Measurements from ENCODE around the gene ADIRF. TPM values are rescaled to one million over a fixed set of nuclear protein-coding genes. Genes with fewer than 3 reads are reported as not detected.

Gene ADIRF
- polyA plus RNA-seq, 1 donor from 2014 or later: not detected

DNA sequence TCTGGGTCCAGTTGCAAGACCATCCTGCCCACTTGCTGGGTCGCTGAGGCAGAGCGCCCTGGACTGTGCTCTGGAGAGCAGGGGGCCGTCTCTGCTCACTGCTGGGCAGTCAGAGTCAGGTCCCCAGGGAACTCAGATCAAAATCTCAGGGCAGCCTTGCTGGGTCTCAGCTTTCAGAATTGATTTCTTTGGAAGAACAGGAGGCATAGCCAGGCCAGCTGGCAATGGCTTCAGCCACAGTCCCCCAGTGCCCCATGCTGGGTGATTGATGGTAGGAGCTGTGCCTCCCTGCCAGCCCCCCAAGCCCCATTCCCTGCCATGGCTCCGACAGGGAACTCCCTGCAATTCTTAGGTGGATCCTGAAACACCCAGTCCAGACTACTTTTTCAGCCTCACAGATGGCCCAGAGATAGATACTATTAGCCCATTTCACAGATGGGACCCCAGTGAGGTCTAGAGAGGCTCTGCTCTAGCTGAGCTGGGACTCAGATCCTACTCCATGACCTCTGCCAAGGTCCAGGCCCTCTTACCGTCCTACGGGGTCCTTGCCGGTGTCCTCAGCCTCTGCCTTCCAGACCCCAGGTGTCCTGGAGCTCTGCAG, 11.3 kb upstream of the ADIRF start:
- Histone ChIP-seq H3K4me3 (ENCODE audit: low read length) (no peak overlapping the region), H3K27me3 (ENCODE audit: insufficient read depth, low read depth, low read length) (no peaks in the 10 kb centered on the region), H3K27ac (ENCODE audit: low read length) (no peak overlapping the region), H3K9me2 (ENCODE audit: insufficient read depth, low read length) (no peaks in the 10 kb centered on the region), H3K9ac (ENCODE audit: low read length) (no peak overlapping the region), H4K20me1 (ENCODE audit: insufficient read depth) (no peaks in the 10 kb centered on the region), H3K36me3 (ENCODE audit: insufficient read depth, low read length) (no peaks in the 10 kb centered on the region), H2AFZ (ENCODE audit: low read depth, low read length) (no peak overlapping the region), H3K79me2 (replicated peaks; ENCODE audit: insufficient read depth, low read length) (no peaks in the 10 kb centered on the region), H3F3A (ENCODE audit: insufficient read depth, low read length, poor library complexity, severe bottlenecking) (no peaks in the 10 kb centered on the region), H3K4me2 (ENCODE audit: low read length) (no peak overlapping the region), H3K9me3 (ENCODE audit: low read length) (no peaks in the 10 kb centered on the region)
- TF ChIP-seq MXI1 (conservative IDR thresholded peaks at IDR 0.05; ENCODE audit: poor library complexity, severe bottlenecking) (no peak), EZH2 (IDR thresholded peaks at IDR 0.05; ENCODE audit: borderline replicate concordance, insufficient read depth, low read length, poor library complexity, severe bottlenecking) (no peak), TAF1 (IDR thresholded peaks at IDR 0.05; ENCODE audit: low read depth) (no peak), POLR2AphosphoS5 (IDR thresholded peaks at IDR 0.05) (no peak), EP300 (conservative IDR thresholded peaks at IDR 0.05; ENCODE audit: poor library complexity, severe bottlenecking) (no peak), SMC3 (conservative IDR thresholded peaks at IDR 0.05; ENCODE audit: poor library complexity) (no peak), RAD21 (conservative IDR thresholded peaks at IDR 0.05) (no peak)
- TF ChIP-seq, protein P1, sequence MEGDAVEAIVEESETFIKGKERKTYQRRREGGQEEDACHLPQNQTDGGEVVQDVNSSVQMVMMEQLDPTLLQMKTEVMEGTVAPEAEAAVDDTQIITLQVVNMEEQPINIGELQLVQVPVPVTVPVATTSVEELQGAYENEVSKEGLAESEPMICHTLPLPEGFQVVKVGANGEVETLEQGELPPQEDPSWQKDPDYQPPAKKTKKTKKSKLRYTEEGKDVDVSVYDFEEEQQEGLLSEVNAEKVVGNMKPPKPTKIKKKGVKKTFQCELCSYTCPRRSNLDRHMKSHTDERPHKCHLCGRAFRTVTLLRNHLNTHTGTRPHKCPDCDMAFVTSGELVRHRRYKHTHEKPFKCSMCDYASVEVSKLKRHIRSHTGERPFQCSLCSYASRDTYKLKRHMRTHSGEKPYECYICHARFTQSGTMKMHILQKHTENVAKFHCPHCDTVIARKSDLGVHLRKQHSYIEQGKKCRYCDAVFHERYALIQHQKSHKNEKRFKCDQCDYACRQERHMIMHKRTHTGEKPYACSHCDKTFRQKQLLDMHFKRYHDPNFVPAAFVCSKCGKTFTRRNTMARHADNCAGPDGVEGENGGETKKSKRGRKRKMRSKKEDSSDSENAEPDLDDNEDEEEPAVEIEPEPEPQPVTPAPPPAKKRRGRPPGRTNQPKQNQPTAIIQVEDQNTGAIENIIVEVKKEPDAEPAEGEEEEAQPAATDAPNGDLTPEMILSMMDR (IDR thresholded peaks at IDR 0.05; ENCODE audit: poor library complexity, severe bottlenecking): no peak
- TF ChIP-seq, protein P2, sequence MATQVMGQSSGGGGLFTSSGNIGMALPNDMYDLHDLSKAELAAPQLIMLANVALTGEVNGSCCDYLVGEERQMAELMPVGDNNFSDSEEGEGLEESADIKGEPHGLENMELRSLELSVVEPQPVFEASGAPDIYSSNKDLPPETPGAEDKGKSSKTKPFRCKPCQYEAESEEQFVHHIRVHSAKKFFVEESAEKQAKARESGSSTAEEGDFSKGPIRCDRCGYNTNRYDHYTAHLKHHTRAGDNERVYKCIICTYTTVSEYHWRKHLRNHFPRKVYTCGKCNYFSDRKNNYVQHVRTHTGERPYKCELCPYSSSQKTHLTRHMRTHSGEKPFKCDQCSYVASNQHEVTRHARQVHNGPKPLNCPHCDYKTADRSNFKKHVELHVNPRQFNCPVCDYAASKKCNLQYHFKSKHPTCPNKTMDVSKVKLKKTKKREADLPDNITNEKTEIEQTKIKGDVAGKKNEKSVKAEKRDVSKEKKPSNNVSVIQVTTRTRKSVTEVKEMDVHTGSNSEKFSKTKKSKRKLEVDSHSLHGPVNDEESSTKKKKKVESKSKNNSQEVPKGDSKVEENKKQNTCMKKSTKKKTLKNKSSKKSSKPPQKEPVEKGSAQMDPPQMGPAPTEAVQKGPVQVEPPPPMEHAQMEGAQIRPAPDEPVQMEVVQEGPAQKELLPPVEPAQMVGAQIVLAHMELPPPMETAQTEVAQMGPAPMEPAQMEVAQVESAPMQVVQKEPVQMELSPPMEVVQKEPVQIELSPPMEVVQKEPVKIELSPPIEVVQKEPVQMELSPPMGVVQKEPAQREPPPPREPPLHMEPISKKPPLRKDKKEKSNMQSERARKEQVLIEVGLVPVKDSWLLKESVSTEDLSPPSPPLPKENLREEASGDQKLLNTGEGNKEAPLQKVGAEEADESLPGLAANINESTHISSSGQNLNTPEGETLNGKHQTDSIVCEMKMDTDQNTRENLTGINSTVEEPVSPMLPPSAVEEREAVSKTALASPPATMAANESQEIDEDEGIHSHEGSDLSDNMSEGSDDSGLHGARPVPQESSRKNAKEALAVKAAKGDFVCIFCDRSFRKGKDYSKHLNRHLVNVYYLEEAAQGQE (IDR thresholded peaks at IDR 0.05; ENCODE audit: borderline replicate concordance): no peak

DNA sequence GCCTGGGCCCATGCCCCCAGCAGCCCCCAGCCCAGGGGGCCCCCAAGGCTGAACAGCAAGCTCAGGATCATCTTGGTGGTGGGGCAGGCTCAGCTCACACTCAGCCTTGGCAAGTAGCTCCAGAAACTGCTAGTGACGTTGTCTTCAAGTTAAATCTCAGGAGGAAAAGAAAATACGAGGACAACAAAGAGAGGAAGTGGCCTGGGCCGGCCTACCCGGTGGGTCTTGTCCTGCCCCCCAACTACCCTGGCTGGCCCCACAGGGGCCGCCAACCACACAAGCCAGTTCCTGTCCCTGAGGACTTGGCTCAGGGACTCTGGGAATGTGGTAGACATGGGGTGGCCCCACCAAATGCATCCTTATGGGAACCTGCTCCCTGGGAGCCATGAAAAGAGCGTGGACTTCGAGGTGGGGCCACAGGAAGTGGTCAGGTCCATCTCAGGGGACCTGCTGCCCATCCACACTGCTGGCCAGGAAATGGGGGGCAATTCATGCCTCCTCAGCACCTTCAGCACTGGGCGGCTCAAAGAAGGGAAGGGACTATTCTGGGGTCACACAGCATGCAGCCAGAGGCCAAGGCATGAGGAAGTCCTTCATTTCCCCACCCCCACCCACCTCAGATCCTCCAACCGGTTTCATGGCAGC, 10.7 kb upstream of the ADIRF start, which contains the start of gene MMRN2:
MMRN2 (minus strand) TSS at position 145 of the 645 bp plus-strand sequence; CDS start at position 71, 74 bp downstream.
- Histone ChIP-seq H4K20me1 (ENCODE audit: insufficient read depth) (no peaks in the 10 kb centered on the region), H3K27ac (ENCODE audit: low read length) (no peak within 1 kb of the TSS), H3K27me3 (ENCODE audit: insufficient read depth, low read depth, low read length) (no peaks in the 10 kb centered on the region), H2AFZ (ENCODE audit: low read depth, low read length) (no peak within 1 kb of the TSS), H3F3A (ENCODE audit: insufficient read depth, low read length, poor library complexity, severe bottlenecking) (no peaks in the 10 kb centered on the region), H3K9me3 (ENCODE audit: low read length) (no peaks in the 10 kb centered on the region), H3K4me3 (ENCODE audit: low read length) (no peak within 1 kb of the TSS), H3K9ac (ENCODE audit: low read length) (no peak within 1 kb of the TSS), H3K4me2 (ENCODE audit: low read length) (no peak within 1 kb of the TSS), H3K9me2 (ENCODE audit: insufficient read depth, low read length) (no peaks in the 10 kb centered on the region), H3K36me3 (ENCODE audit: insufficient read depth, low read length) (no peaks in the 10 kb centered on the region), H3K79me2 (replicated peaks; ENCODE audit: insufficient read depth, low read length) (no peaks in the 10 kb centered on the region)
- TF ChIP-seq POLR2AphosphoS5 (IDR thresholded peaks at IDR 0.05) (no peak), TAF1 (IDR thresholded peaks at IDR 0.05; ENCODE audit: low read depth) (no peak), SMC3 (conservative IDR thresholded peaks at IDR 0.05; ENCODE audit: poor library complexity) (no peak), EP300 (conservative IDR thresholded peaks at IDR 0.05; ENCODE audit: poor library complexity, severe bottlenecking) (no peak), MXI1 (conservative IDR thresholded peaks at IDR 0.05; ENCODE audit: poor library complexity, severe bottlenecking) (no peak)
